GM23248 (cell line): Measurements from ENCODE around the gene CLEC4C.

Source experiments
- EZH2 ChIP-seq: fragments of 200-600 bp; sonication (generic); IDR thresholded peaks from 2 replicates; pipeline ENCODE4 v1.6.1; 2018; ENCODE audit warnings: antibody characterized with exemption, mild to moderate bottlenecking; ENCODE audit not compliant: insufficient read depth, poor library complexity, severe bottlenecking
- EZH2phosphoT487 ChIP-seq: fragments of 200-600 bp; sonication (generic); IDR thresholded peaks from 2 replicates; pipeline ENCODE4 v1.6.1; 2018; ENCODE audit warnings: antibody characterized with exemption, moderate library complexity, mild to moderate bottlenecking, low read depth; ENCODE audit not compliant: insufficient read depth

DNA sequence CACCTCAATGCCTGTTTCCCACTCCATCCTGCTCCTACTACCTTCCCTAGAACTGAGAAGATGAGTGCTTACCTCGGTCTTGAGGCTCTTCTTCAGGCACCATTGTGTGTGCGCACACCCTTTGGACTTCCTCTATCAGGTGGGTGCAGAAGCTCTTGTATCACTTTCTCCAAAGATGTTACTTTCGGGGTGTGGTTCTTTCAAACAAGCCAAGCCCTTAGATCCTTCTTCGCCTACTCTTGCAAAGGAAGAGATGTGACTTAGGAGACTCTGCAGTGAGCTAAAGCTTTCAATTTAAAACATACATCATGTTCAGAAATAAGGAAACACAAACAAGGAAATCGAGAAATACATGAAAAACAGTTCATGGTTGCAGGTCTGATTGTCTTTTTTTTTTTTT lies at the start of gene CLEC4C:
- TF ChIP-seq EZH2 (no peak), EZH2phosphoT487 (no peak)
